Natural killer cell treated with Interleukin-12 subunit alpha and Interleukin-12 subunit beta and Interleukin-15 and Interleukin-18, amount 100 ng/mL, for 72 hours (primary cell): ENCODE measurements around the gene TNFRSF25. TPM values are rescaled to one million over a fixed set of nuclear protein-coding genes. Genes with fewer than 3 reads are reported as not detected.
A peak's percentile ranks its signal among the peaks of the same experiment; 100 is the strongest.
"Not testable (repeated sequence)": the region's sequence is repeated elsewhere in the genome, so short reads cannot be mapped to it uniquely, and the experiment has no call there.

ENCODE experiments used
- ATAC-seq, 2 donors: fragments of 150-1000 bp; cut with Tn5 transposase in 1 of 2; sonication (Bioruptor Pico), chemical (Tn5 transposase) in 1 of 2; 2 replicates each; pipeline ENCODE4 v1.10.0; 2021
- DNase-seq: peaks from one replicate; pipeline ENCODE4 v3.0.0; 2022; ENCODE audit warnings: low spot score
- H3K27ac Mint-ChIP-seq, 2 donors: 1 replicate in 1 of 2; 2 replicates in 1 of 2; pipeline ENCODE4 v1.8.0; 2022; ENCODE audit warnings: mixed read lengths in 2 of 2, mild to moderate bottlenecking in 1 of 2, moderate library complexity in 1 of 2
- H3K27me3 Mint-ChIP-seq, 2 donors: 1 replicate in 1 of 2; 2 replicates in 1 of 2; pipeline ENCODE4 v1.8.0; 2022; ENCODE audit warnings: mixed read lengths in 2 of 2
- H3K36me3 Mint-ChIP-seq: one replicate; pipeline ENCODE4 v1.8.0; 2022; ENCODE audit warnings: mixed read lengths
- H3K4me1 Mint-ChIP-seq, 2 donors: 1 replicate in 1 of 2; 2 replicates in 1 of 2; pipeline ENCODE4 v1.8.0; 2022; ENCODE audit warnings: low read depth in 2 of 2, mixed read lengths in 2 of 2, mild to moderate bottlenecking in 1 of 2
- H3K4me3 Mint-ChIP-seq: one replicate; pipeline ENCODE4 v1.8.0; 2022; ENCODE audit warnings: mixed read lengths
- H3K9me3 Mint-ChIP-seq: 2 replicates; pipeline ENCODE4 v1.8.0; 2022; ENCODE audit warnings: mixed read lengths
- total RNA-seq, 2 donors: library from RNA; stranded (reverse); gene quantifications; one replicate each; pipeline ENCODE4 v1.2.3, GENCODE V29; 2022

The TNFRSF25 gene
- total RNA-seq, 2 donors from 2014 or later, result 83.6 to 106 TPM

- peaks cover 8 to 12% of the 10 kb centered on the region in 2 donors for H3K27me3 Mint-ChIP-seq
- no peaks in the 10 kb centered on the region for H3K36me3 Mint-ChIP-seq
- H3K4me3 Mint-ChIP-seq, result peak overlapping the region; percentile 34
- DNase-seq, result no peak
- peaks cover 0 to under 1% of the 10 kb centered on the region in 2 donors for H3K4me1 Mint-ChIP-seq
- no peak for ATAC-seq
- H3K27ac Mint-ChIP-seq, result no peak overlapping the region
- no peaks in the 10 kb centered on the region for H3K9me3 Mint-ChIP-seq
Measured at GRCh38 chr1:6496890-6497214, 30.9 kb upstream of the TNFRSF25 start.

- DNase-seq, result no peak
- Mint-ChIP-seq H3K27ac (no peak overlapping the region), H3K4me1 (peaks cover 5 to 6% of the 10 kb centered on the region in 2 donors), H3K27me3 (peaks cover 11 to 16% of the 10 kb centered on the region in 2 donors), H3K4me3 (peak overlapping the region; percentile 34), H3K36me3 (no peaks in the 10 kb centered on the region), H3K9me3 (no peaks in the 10 kb centered on the region)
- ATAC-seq, result no peak
Measured at GRCh38 chr1:6496365-6496721, 30.4 kb upstream of the TNFRSF25 start.

GRCh38 chr1:6495540-6496364 lies 29.8 kb upstream of the TNFRSF25 start:
- ATAC-seq (no peak), DNase-seq (no peak)
- H3K36me3 Mint-ChIP-seq, result no peaks in the 10 kb centered on the region
- H3K27me3 Mint-ChIP-seq, result peaks cover 10 to 14% of the 10 kb centered on the region in 2 donors
- no peak overlapping the region for H3K4me3 Mint-ChIP-seq
- peaks cover 5 to 8% of the 10 kb centered on the region in 2 donors for H3K4me1 Mint-ChIP-seq
- H3K27ac Mint-ChIP-seq, result no peak overlapping the region
- H3K9me3 Mint-ChIP-seq, result no peaks in the 10 kb centered on the region

GRCh38 chr1:6495041-6495441 lies 29.1 kb upstream of the TNFRSF25 start:
- H3K36me3 Mint-ChIP-seq, result no peaks in the 10 kb centered on the region
- H3K27me3 Mint-ChIP-seq, result peaks cover 10 to 14% of the 10 kb centered on the region in 2 donors
- H3K4me3 Mint-ChIP-seq, result no peak overlapping the region
- DNase-seq, result no peak
- H3K9me3 Mint-ChIP-seq, result no peaks in the 10 kb centered on the region
- H3K27ac Mint-ChIP-seq, result no peak overlapping the region
- peaks cover 5 to 8% of the 10 kb centered on the region in 2 donors for H3K4me1 Mint-ChIP-seq
- no peak for ATAC-seq

GRCh38 chr1:6494627-6495026 lies 28.7 kb upstream of the TNFRSF25 start:
- Mint-ChIP-seq H3K4me3 (no peak overlapping the region), H3K27me3 (peaks cover 10 to 14% of the 10 kb centered on the region in 2 donors), H3K36me3 (no peaks in the 10 kb centered on the region), H3K9me3 (no peaks in the 10 kb centered on the region), H3K27ac (no peak overlapping the region), H3K4me1 (peaks cover 5 to 8% of the 10 kb centered on the region in 2 donors)
- no peak for ATAC-seq
- no peak for DNase-seq

- not testable (repeated sequence) for H3K4me3 Mint-ChIP-seq, H3K36me3 Mint-ChIP-seq, H3K27ac Mint-ChIP-seq, H3K9me3 Mint-ChIP-seq, DNase-seq, ATAC-seq, H3K4me1 Mint-ChIP-seq
- H3K27me3 Mint-ChIP-seq, result peaks cover 10 to 11% of the 10 kb centered on the region in 2 donors
Measured at GRCh38 chr1:6493834-6494223, 27.9 kb upstream of the TNFRSF25 start.

- Mint-ChIP-seq H3K4me3 (peak overlapping the region; percentile 72), H3K27me3 (peaks cover 10 to 14% of the 10 kb centered on the region in 2 donors), H3K27ac (peak overlapping the region; percentile 0 to 60), H3K4me1 (peaks cover 5 to 8% of the 10 kb centered on the region in 2 donors), H3K9me3 (no peaks in the 10 kb centered on the region), H3K36me3 (no peaks in the 10 kb centered on the region)
- no peak for DNase-seq
- no peak for ATAC-seq
Measured at GRCh38 chr1:6491966-6492365, 26.0 kb upstream of the TNFRSF25 start.

GRCh38 chr1:6491480-6491962 lies 25.5 kb upstream of the TNFRSF25 start, which contains the start of gene PLEKHG5:
Gene PLEKHG5 (minus strand): TSS chr1:6491667. CDS start chr1:6477571, 14,096 bp downstream.
- ATAC-seq (no peak), DNase-seq (no peak)
- H3K4me1 Mint-ChIP-seq, result peaks cover 6 to 8% of the 10 kb centered on the region in 2 donors
- H3K27ac Mint-ChIP-seq, result peak within 1 kb of the TSS; percentile 0 to 60
- H3K27me3 Mint-ChIP-seq, result peaks cover 10 to 15% of the 10 kb centered on the region in 2 donors
- no peaks in the 10 kb centered on the region for H3K9me3 Mint-ChIP-seq
- no peaks in the 10 kb centered on the region for H3K36me3 Mint-ChIP-seq
- H3K4me3 Mint-ChIP-seq, result peak within 1 kb of the TSS; percentile 72

- H3K4me3 Mint-ChIP-seq, result peak overlapping the region; percentile 72
- DNase-seq, result no peak
- H3K4me1 Mint-ChIP-seq, result peaks cover 8 to 11% of the 10 kb centered on the region in 2 donors
- H3K36me3 Mint-ChIP-seq, result no peaks in the 10 kb centered on the region
- H3K27me3 Mint-ChIP-seq, result peaks cover 10 to 20% of the 10 kb centered on the region in 2 donors
- ATAC-seq, result no peak
- peak overlapping the region; percentile 0 to 60 for H3K27ac Mint-ChIP-seq
- H3K9me3 Mint-ChIP-seq, result no peaks in the 10 kb centered on the region
Measured at GRCh38 chr1:6491081-6491449, 25.1 kb upstream of the TNFRSF25 start.

GRCh38 chr1:6490181-6491080 lies 24.5 kb upstream of the TNFRSF25 start:
- Mint-ChIP-seq H3K9me3 (no peaks in the 10 kb centered on the region), H3K27me3 (peaks cover 10 to 21% of the 10 kb centered on the region in 2 donors), H3K36me3 (no peaks in the 10 kb centered on the region), H3K27ac (no peak overlapping the region), H3K4me3 (peak overlapping the region; percentile 72), H3K4me1 (peaks cover 8 to 12% of the 10 kb centered on the region in 2 donors)
- peak; percentile 69 to 70 for ATAC-seq
- no peak for DNase-seq

GRCh38 chr1:6489799-6490180 lies 23.8 kb upstream of the TNFRSF25 start:
- peak; percentile 76 to 83 for ATAC-seq

GRCh38 chr1:6489383-6489765 lies 23.4 kb upstream of the TNFRSF25 start:
- ATAC-seq (no peak), DNase-seq (no peak)
- peaks cover 8 to 12% of the 10 kb centered on the region in 2 donors for H3K4me1 Mint-ChIP-seq
- H3K4me3 Mint-ChIP-seq, result no peak overlapping the region
- H3K27me3 Mint-ChIP-seq, result peaks cover 15 to 24% of the 10 kb centered on the region in 2 donors
- H3K36me3 Mint-ChIP-seq, result no peaks in the 10 kb centered on the region
- H3K27ac Mint-ChIP-seq, result no peak overlapping the region
- H3K9me3 Mint-ChIP-seq, result no peaks in the 10 kb centered on the region

More at GRCh38 chr1:6489799-6490180, 23.8 kb upstream of the TNFRSF25 start:
- H3K27me3 Mint-ChIP-seq, result peaks cover 11 to 21% of the 10 kb centered on the region in 2 donors
- peak; percentile 81 for DNase-seq
- H3K9me3 Mint-ChIP-seq, result no peaks in the 10 kb centered on the region
- H3K27ac Mint-ChIP-seq, result no peak overlapping the region
- peaks cover 8 to 12% of the 10 kb centered on the region in 2 donors for H3K4me1 Mint-ChIP-seq
- peak overlapping the region; percentile 64 for H3K4me3 Mint-ChIP-seq
- no peaks in the 10 kb centered on the region for H3K36me3 Mint-ChIP-seq

GRCh38 chr1:6488602-6489382 lies 22.8 kb upstream of the TNFRSF25 start:
- Mint-ChIP-seq H3K27ac (no peak overlapping the region), H3K36me3 (no peaks in the 10 kb centered on the region), H3K9me3 (no peaks in the 10 kb centered on the region), H3K27me3 (peaks cover 15 to 28% of the 10 kb centered on the region in 2 donors), H3K4me3 (no peak overlapping the region), H3K4me1 (peaks cover 8 to 12% of the 10 kb centered on the region in 2 donors)
- DNase-seq, result no peak
- no peak for ATAC-seq
